Ishikawa (cell line): ENCODE results near the gene LCE3A.

Experiments
- CEBPB ChIP-seq: IDR thresholded peaks from 2 replicates; pipeline ENCODE4 v1.6.1; 2012
- CREB1 ChIP-seq: IDR thresholded peaks from 2 replicates; pipeline ENCODE4 v1.6.1; 2012; ENCODE audit warnings: low read depth
- EGR1 ChIP-seq: IDR thresholded peaks from 2 replicates; pipeline ENCODE4 v1.6.1; 2012
- EP300 ChIP-seq: IDR thresholded peaks from 2 replicates; pipeline ENCODE4 v1.6.1; 2012; ENCODE audit warnings: borderline replicate concordance
- FOXM1 ChIP-seq: IDR thresholded peaks from 2 replicates; pipeline ENCODE4 v1.6.1; 2012; ENCODE audit warnings: low read depth, borderline replicate concordance
- NFIC ChIP-seq: IDR thresholded peaks from 2 replicates; pipeline ENCODE4 v1.6.1; 2012
- RAD21 ChIP-seq: IDR thresholded peaks from 2 replicates; pipeline ENCODE4 v1.6.1; 2012; ENCODE audit warnings: low read depth
- TAF1 ChIP-seq: IDR thresholded peaks from 2 replicates; pipeline ENCODE4 v1.6.1; 2012; ENCODE audit warnings: low read depth, mild to moderate bottlenecking
- TCF12 ChIP-seq: IDR thresholded peaks from 2 replicates; pipeline ENCODE4 v1.6.1; 2012; ENCODE audit warnings: low read depth
- TEAD4 ChIP-seq: IDR thresholded peaks from 2 replicates; pipeline ENCODE4 v1.6.1; 2012
- USF1 ChIP-seq: IDR thresholded peaks from 2 replicates; pipeline ENCODE4 v1.6.1; 2012
- YY1 ChIP-seq: IDR thresholded peaks from 2 replicates; pipeline ENCODE4 v1.6.1; 2012; ENCODE audit warnings: low read depth
- ZBTB7A ChIP-seq: IDR thresholded peaks from 2 replicates; pipeline ENCODE4 v1.6.1; 2012; ENCODE audit warnings: low read depth
- TF ChIP-seq, protein P1 (sequence below): IDR thresholded peaks from 2 replicates; pipeline ENCODE4 v1.6.1; 2012
- TF ChIP-seq, protein P2 (sequence below): IDR thresholded peaks from 2 replicates; pipeline ENCODE4 v1.6.1; 2012; ENCODE audit warnings: low read depth, mild to moderate bottlenecking

The LCE3A gene, protein sequence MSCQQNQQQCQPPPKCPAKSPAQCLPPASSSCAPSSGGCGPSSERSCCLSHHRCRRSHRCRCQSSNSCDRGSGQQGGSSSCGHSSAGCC

DNA sequence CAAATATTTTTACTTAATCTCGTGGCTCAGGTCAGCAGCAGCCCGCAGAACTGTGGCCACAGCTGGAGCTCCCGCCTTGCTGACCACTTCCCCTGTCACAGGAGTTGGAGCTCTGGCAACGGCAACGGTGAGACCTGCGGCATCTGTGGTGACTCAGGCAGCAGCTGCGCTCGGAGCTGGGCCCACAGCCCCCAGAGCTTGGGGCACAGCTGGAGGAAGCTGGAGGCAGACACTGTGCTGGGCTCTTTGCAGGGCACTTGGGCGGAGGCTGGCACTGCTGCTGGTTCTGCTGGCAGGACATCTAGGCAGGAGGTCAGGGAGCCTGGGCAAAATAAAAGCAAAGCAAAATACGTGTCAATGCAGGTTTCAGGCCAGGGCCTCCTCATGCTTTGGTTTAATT, at the start of gene LCE3A:
LCE3A (minus strand) TSS at position 301 of the 400 bp plus-strand sequence; CDS start at position 301, 0 bp downstream.
- TF ChIP-seq TEAD4, result no peak
- TF ChIP-seq, protein P1, sequence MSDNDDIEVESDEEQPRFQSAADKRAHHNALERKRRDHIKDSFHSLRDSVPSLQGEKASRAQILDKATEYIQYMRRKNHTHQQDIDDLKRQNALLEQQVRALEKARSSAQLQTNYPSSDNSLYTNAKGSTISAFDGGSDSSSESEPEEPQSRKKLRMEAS, result no peak
- no peak for TF ChIP-seq ZBTB7A
- no peak for TF ChIP-seq TAF1

GRCh38 chr1:152667648-152668047, 44.7 kb upstream of the LCE3A start:
- TF ChIP-seq EP300 (no peak), EGR1 (no peak), TCF12 (no peak), USF1 (no peak), RAD21 (no peak), TEAD4 (no peak), CREB1 (no peak), NFIC (no peak)
- TF ChIP-seq, protein P2, sequence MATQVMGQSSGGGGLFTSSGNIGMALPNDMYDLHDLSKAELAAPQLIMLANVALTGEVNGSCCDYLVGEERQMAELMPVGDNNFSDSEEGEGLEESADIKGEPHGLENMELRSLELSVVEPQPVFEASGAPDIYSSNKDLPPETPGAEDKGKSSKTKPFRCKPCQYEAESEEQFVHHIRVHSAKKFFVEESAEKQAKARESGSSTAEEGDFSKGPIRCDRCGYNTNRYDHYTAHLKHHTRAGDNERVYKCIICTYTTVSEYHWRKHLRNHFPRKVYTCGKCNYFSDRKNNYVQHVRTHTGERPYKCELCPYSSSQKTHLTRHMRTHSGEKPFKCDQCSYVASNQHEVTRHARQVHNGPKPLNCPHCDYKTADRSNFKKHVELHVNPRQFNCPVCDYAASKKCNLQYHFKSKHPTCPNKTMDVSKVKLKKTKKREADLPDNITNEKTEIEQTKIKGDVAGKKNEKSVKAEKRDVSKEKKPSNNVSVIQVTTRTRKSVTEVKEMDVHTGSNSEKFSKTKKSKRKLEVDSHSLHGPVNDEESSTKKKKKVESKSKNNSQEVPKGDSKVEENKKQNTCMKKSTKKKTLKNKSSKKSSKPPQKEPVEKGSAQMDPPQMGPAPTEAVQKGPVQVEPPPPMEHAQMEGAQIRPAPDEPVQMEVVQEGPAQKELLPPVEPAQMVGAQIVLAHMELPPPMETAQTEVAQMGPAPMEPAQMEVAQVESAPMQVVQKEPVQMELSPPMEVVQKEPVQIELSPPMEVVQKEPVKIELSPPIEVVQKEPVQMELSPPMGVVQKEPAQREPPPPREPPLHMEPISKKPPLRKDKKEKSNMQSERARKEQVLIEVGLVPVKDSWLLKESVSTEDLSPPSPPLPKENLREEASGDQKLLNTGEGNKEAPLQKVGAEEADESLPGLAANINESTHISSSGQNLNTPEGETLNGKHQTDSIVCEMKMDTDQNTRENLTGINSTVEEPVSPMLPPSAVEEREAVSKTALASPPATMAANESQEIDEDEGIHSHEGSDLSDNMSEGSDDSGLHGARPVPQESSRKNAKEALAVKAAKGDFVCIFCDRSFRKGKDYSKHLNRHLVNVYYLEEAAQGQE, result no peak

DNA sequence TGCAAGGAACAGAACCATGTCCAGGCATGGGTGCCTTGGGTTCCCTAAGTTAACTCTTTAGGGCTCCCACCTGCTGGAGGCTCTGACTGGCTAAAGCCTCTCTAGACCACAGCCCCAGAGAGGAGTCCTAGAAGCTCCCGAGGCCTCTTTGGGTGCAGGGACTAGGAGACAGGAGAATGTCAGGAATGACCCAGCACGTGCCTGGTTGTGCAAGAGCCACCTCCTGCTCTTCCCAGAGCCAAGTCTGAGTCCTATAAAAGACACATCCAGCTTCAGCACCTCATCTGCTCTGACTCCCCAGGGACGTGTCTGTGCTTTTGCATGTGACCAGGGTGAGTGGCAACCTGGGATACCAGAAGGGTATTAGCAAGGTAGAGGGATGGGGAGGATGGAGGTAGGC, 40.2 kb upstream of the LCE3A start, which contains the start of gene LCE2D:
LCE2D (plus strand) TSS at position 283 of the 400 bp plus-strand sequence. CDS start 726 bp downstream, outside the sequence.
- TF ChIP-seq ZBTB7A, result no peak
- TF ChIP-seq TAF1, result no peak
- no peak for TF ChIP-seq YY1
- TF ChIP-seq EP300, result no peak
- TF ChIP-seq RAD21, result no peak
- TF ChIP-seq, protein P2, result no peak
- no peak for TF ChIP-seq CREB1
- TF ChIP-seq CEBPB, result no peak
- TF ChIP-seq EGR1, result no peak
- TF ChIP-seq, protein P1, result no peak
- no peak for TF ChIP-seq NFIC
- TF ChIP-seq TEAD4, result no peak
- no peak for TF ChIP-seq TCF12

- no peak for TF ChIP-seq CEBPB
- TF ChIP-seq TCF12, result no peak
- TF ChIP-seq EGR1, result no peak
Measured at GRCh38 chr1:152658649-152659048, 35.7 kb upstream of the LCE3A start.

DNA sequence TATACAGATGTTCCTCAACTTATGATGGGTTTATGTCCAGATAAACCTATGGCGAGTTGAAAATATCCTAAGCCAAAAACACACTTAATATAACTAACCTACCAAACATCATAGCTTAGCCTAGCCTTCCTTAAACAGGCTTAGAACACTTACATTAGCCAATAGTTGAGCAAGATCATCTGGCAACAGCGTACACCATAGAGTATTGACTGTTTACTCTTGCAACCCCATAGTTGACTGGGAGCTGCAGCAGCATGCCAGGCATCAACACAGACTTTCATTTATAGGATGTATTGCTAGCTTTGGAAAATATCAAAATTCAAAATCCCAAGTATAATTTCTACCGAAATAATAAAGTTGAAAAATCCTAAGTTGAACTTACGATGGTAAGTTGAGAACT, 34.8 kb upstream of the LCE3A start:
- TF ChIP-seq USF1 (no peak), TCF12 (no peak), YY1 (no peak), EGR1 (no peak), FOXM1 (no peak), TAF1 (no peak), NFIC (no peak), CREB1 (no peak)
- TF ChIP-seq, protein P2, result no peak
- TF ChIP-seq, protein P1, result no peak
